K562 (cell line): ENCODE data around the gene HACE1. TPM values are rescaled to one million over a fixed set of nuclear protein-coding genes. Genes with fewer than 3 reads are reported as not detected.

Experiments used
- ATAC-seq: fragments of 200-7000 bp; cut with Tn5 transposase; 3 replicates; pipeline ENCODE4 v1.9.1; 2020; ENCODE audit warnings: moderate library complexity
- BruUV-seq: library from RNA; stranded (reverse); fragments of 400-500 nt; replicated peaks from 2 replicates; lab custom pipeline; 2021; lab: Mats Ljungman, UMichigan
- CTCF ChIA-PET: fragments of 300-600 bp; formaldehyde crosslinking; extraction: SDS; loops from one replicate; lab custom pipeline; 2021; ENCODE audit warnings: low intra/inter-chr PET ratio; lab: Yijun Ruan, JAX
- POLR2A ChIA-PET: fragments of 300-600, 350-650 bp; sonication (Branson Sonifier 250); formaldehyde crosslinking; extraction: SDS; loops from one replicate; lab custom pipeline; 2021; ENCODE audit warnings: antibody characterized with exemption, inconsistent platforms; lab: Yijun Ruan, JAX
- DNase-seq, 4 experiments: peaks; one replicate each; pipeline versions ENCODE4 v3.0.0 to v3.0.0-alpha.2; 2011 to 2018; ENCODE audit warnings: low spot score in 3 of 4, mixed read lengths in 3 of 4; ENCODE audit errors: extremely low read depth in 1 of 4
- FAIRE-seq: peaks from 2 replicates; lab custom pipeline; 2011; peaks lifted over from hg19 to GRCh38; lab: Jason Lieb, UNC
- H2AFZ ChIP-seq: 2 replicates; pipeline ENCODE4 v1.6.0; 2011; ENCODE audit warnings: low read depth, low read length, control low read depth, inconsistent platforms
- H3K27ac ChIP-seq: fragments of 200-600 bp; 3 replicates; pipeline ENCODE4 v1.8.0; 2011; ENCODE audit warnings: low read depth, mild to moderate bottlenecking, control low read depth, inconsistent platforms, low read length, moderate library complexity, mixed read lengths; ENCODE audit errors: extremely low read depth
- H3K27me3 ChIP-seq, 2 experiments: fragments of 300-600 bp in 1 of 2; 2 replicates in 1 of 2; 3 replicates in 1 of 2; pipeline versions ENCODE4 v1.6.0 to v1.8.0; 2011; ENCODE audit warnings: inconsistent platforms in 2 of 2, low read length in 2 of 2, mild to moderate bottlenecking in 1 of 2, mixed read lengths in 1 of 2, moderate library complexity in 1 of 2; ENCODE audit not compliant: control insufficient read depth in 2 of 2, insufficient read depth in 2 of 2
- H3K36me3 ChIP-seq: fragments of 300-600 bp; 3 replicates; pipeline ENCODE4 v1.8.0; 2011; ENCODE audit warnings: mild to moderate bottlenecking, low read length, inconsistent platforms; ENCODE audit not compliant: control insufficient read depth, insufficient read depth
- H3K4me1 ChIP-seq, 2 experiments: fragments of 200-600 bp in 1 of 2; replicated peaks in 1 of 2; 2 replicates in 1 of 2; 3 replicates in 1 of 2; pipeline versions ENCODE4 v1.5.1 to v1.8.0; 2011; ENCODE audit warnings: inconsistent platforms in 2 of 2, low read length in 2 of 2, mild to moderate bottlenecking in 1 of 2, mixed read lengths in 1 of 2, moderate library complexity in 1 of 2; ENCODE audit not compliant: control insufficient read depth in 2 of 2, insufficient read depth in 2 of 2
- H3K4me2 ChIP-seq: 2 replicates; pipeline ENCODE4 v1.6.1; 2011; ENCODE audit warnings: low read length, control low read depth, inconsistent platforms, mixed read lengths; ENCODE audit not compliant: insufficient read depth
- H3K4me3 ChIP-seq: fragments of 200-600 bp; sonication (generic), shearing (Covaris generic); 2 replicates; pipeline ENCODE4 v1.5.1; 2016; ENCODE audit warnings: control low read depth, inconsistent platforms
- H3K79me2 ChIP-seq: fragments of 200-600 bp; 3 replicates; pipeline ENCODE4 v1.8.0; 2011; ENCODE audit warnings: low read length, inconsistent platforms; ENCODE audit not compliant: control insufficient read depth, insufficient read depth
- H3K9ac ChIP-seq, 2 experiments: 2 replicates each; pipeline versions ENCODE4 v1.6.0 to v1.6.1; 2011; ENCODE audit warnings: low read depth in 2 of 2, low read length in 2 of 2, control low read depth in 1 of 2, inconsistent platforms in 1 of 2, mild to moderate bottlenecking in 1 of 2, mixed read lengths in 1 of 2; ENCODE audit not compliant: insufficient read depth in 1 of 2
- H3K9me1 ChIP-seq: one replicate; pipeline ENCODE4 v1.6.0; 2011; ENCODE audit warnings: inconsistent platforms, mild to moderate bottlenecking, low read length, moderate library complexity; ENCODE audit not compliant: control insufficient read depth, insufficient read depth
- H3K9me3 ChIP-seq: replicated peaks from 2 replicates; pipeline ENCODE4 v1.5.1; 2011; ENCODE audit warnings: low read depth, low read length, inconsistent platforms; ENCODE audit not compliant: control insufficient read depth, insufficient read depth
- H4K20me1 ChIP-seq: replicated peaks from 2 replicates; pipeline ENCODE4 v1.6.1; 2011; ENCODE audit warnings: low read length, inconsistent platforms, mixed read lengths; ENCODE audit not compliant: control insufficient read depth, insufficient read depth
- ARID4B ChIP-seq: sonication (generic); formaldehyde crosslinking; IDR thresholded peaks from 2 replicates; pipeline ENCODE4 v1.8.0; 2022; ENCODE audit warnings: mild to moderate bottlenecking, missing genetic modification reagents
- KLF1 ChIP-seq: fragments of 450-650 bp; IDR thresholded peaks from 2 replicates; pipeline ENCODE4 v1.6.1; 2016; ENCODE audit warnings: missing genetic modification characterization, missing compliant biosample characterization
- MYNN ChIP-seq, 2 experiments: sonication (generic); formaldehyde crosslinking in 1 of 2; IDR thresholded peaks; 2 replicates each; pipeline versions ENCODE4 v1.5.0 to v1.6.1; 2016 to 2020; ENCODE audit warnings: antibody characterized with exemption in 1 of 2, missing genetic modification reagents in 1 of 2
- SRSF3 ChIP-seq: fragments of 200-400 bp; formaldehyde crosslinking; IDR thresholded peaks from 2 replicates; pipeline ENCODE4 v1.6.1; 2016; ENCODE audit warnings: mild to moderate bottlenecking, low read length, moderate library complexity; ENCODE audit not compliant: insufficient read depth
- ZNF316 ChIP-seq: fragments of 450-650 bp; IDR thresholded peaks from 2 replicates; pipeline ENCODE4 v1.6.1; 2016
- WGBS: fragments of 100-300 bp; shearing (Covaris generic); methylation state at CpG from one replicate; pipeline ENCODE4 v1.1.6; 2016; ENCODE audit warnings: low coverage, mixed read lengths; ENCODE audit not compliant: insufficient coverage; ENCODE audit errors: missing lambda C conversion rate; 5-methylcytosine and 5-hydroxymethylcytosine counted together
- in situ Hi-C: fragments of 300-500 bp; cut with MboI; formaldehyde crosslinking; loops from 4 replicates; pipeline ENCODE4 v1.15.0; 2018; ENCODE audit warnings: inconsistent platforms, mixed read lengths
- intact Hi-C: fragments of 100-400 bp; cut with micrococcal nuclease; formaldehyde crosslinking; loops from 2 replicates; pipeline ENCODE4 v1.14.2; 2022
- polyA plus RNA-seq, 8 experiments: library from polyadenylated mRNA; depleted of rRNA in 4 of 8; stranded (reverse) in 5 of 8; unstranded in 3 of 8; fragments of >200 nt; fragmentation: Nextera tagmentation in 2 of 8; fragmentation: Illumina TruSeq in 1 of 8; extraction: Ambion mirVana in 2 of 8; extraction: Trizol in 1 of 8; gene quantifications; 2 replicates each; pipeline versions ENCODE4 v1.2.1 to v1.2.3, GENCODE V29; 2011 to 2014; ENCODE audit warnings: inconsistent platforms in 1 of 8, missing spikeins in 1 of 8
- total RNA-seq, 7 experiments: library from RNA; depleted of rRNA in 6 of 7; stranded (reverse); fragments of >200 nt in 6 of 7; fragmentation: Illumina TruSeq in 2 of 7; extraction: Trizol in 2 of 7; gene quantifications; 2 replicates each; pipeline versions ENCODE4 v1.2.1 to v1.2.3, GENCODE V29; 2011 to 2021; ENCODE audit warnings: low replicate concordance in 1 of 7

The HACE1 gene
- total and polyA plus RNA-seq, 9 of the 15 experiments (the other 6 are each of a cell fraction or from before 2014, with no cell fraction given), result 3.6 to 19.9 (median 9.1) TPM

- Histone ChIP-seq H4K20me1 (no peaks in the 10 kb centered on the region), H3K4me2 (no peak overlapping the region), H2AFZ (no peak overlapping the region), H3K27ac (no peak overlapping the region), H3K36me3 (no peaks in the 10 kb centered on the region), H3K9ac (no peak overlapping the region), H3K4me3 (no peak overlapping the region), H3K9me3 (no peaks in the 10 kb centered on the region), H3K4me1 (peaks cover 0 to 10% of the 10 kb centered on the region in 2 experiments; a peak in 2 of 5 replicates), H3K27me3 (peaks cover 2 to 6% of the 10 kb centered on the region in 2 experiments; a peak in 2 of 5 replicates), H3K9me1 (no peaks in the 10 kb centered on the region), H3K79me2 (peaks cover 13% of the 10 kb centered on the region)
- 65% methylated on average over 3 of the region's 3 CpGs for WGBS
- BruUV-seq, result no TSS peak
- TF ChIP-seq KLF1 (tag) (no peak), ZNF316 (peak; percentile 26; the same call in 1 of the 2 replicates)
- in situ Hi-C loops (no loop called here), intact Hi-C loops (no loop called here)
- ATAC-seq, result no peak
- FAIRE-seq, result no peak
- POLR2A ChIA-PET, result interaction anchor here (1.3 kb wide), 1 partner anchor 8 kb away, joined by 5 read pairs; no protein-coding TSS in a partner anchor
- no peak for DNase-seq
- CTCF ChIA-PET, result no interaction called here
These were observed 2.7 kb upstream of the HACE1 start for GRCh38 chr6:104862456-104862855.

DNA sequence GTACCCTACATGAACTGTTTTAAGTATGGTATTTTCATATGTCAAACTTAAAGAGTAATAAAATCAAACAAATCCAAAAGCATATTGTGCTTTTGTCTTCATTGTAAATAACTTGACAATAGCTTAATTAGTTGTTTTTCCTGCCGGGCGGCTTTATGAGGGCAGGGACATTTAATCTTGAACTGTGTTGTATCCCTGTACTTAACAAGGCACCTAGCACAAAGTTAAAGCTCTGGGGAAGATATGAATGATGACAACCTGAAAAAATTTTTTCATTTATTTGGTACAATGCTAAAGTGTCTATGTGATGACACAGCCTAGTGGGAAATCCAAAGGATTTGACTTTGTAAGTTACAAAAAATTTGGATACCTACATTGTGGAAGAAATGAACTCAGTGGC, 502 bp upstream of the HACE1 start:
- H3K36me3 ChIP-seq, result no peaks in the 10 kb centered on the region
- POLR2A ChIA-PET, result interaction anchor here (0.7 to 1.0 kb wide), 3 partner anchors 8 to 49 kb away, joined by 3 read pairs; no protein-coding TSS in a partner anchor
- ATAC-seq (no peak), DNase-seq (peak in 1 of 4 experiments; percentile 2), FAIRE-seq (no peak)
- no peaks in the 10 kb centered on the region for H3K9me3 ChIP-seq
- WGBS, result 92% methylated on average over 2 of the region's 2 CpGs
- H3K4me3 ChIP-seq, result peak overlapping the region; percentile 89
- H3K27ac ChIP-seq, result peak overlapping the region; percentile 25; the same call in 1 of the 3 replicates
- H3K79me2 ChIP-seq, result peaks cover 13% of the 10 kb centered on the region
- H3K4me2 ChIP-seq, result peak overlapping the region; percentile 81
- H2AFZ ChIP-seq, result peak overlapping the region; percentile 98
- CTCF ChIA-PET, result interaction anchor here (0.5 to 0.7 kb wide), 2 partner anchors 213 to 542 kb away, joined by 3 to 5 read pairs; no protein-coding TSS in a partner anchor
- H3K9me1 ChIP-seq, result no peaks in the 10 kb centered on the region
- H3K27me3 ChIP-seq, result peaks cover 0 to 6% of the 10 kb centered on the region in 2 experiments; a peak in 2 of 5 replicates
- intact Hi-C loops (no loop called here), in situ Hi-C loops (no loop called here)
- no peaks in the 10 kb centered on the region for H4K20me1 ChIP-seq
- peak overlapping the region in 1 of 2 experiments; percentile 65; a peak in 2 of 4 replicates for H3K9ac ChIP-seq
- no TSS peak for BruUV-seq
- H3K4me1 ChIP-seq, result peaks cover 0 to 10% of the 10 kb centered on the region in 2 experiments; a peak in 2 of 5 replicates
- TF ChIP-seq ARID4B (CRISPR knock-in tag), result no peak
- TF ChIP-seq SRSF3, result no peak
- no peak for TF ChIP-seq MYNN (IDR thresholded peaks at IDR 0.05)
- TF ChIP-seq MYNN (CRISPR knock-in tag; IDR thresholded peaks at IDR 0.05), result no peak
